Activated CD4-positive, alpha-beta T cell treated with anti-CD3 and anti-CD28 coated beads, Interleukin-10, Interleukin-2, amounts not matched to agents 100 ng/mL and 50 ng/mL, durations not matched to agents 16 hours and 8 hours (primary cell): ENCODE data around the gene TMEM161A.
A peak's percentile ranks its signal among the peaks of the same experiment; 100 is the strongest.
"Not testable (repeated sequence)": the region's sequence is repeated elsewhere in the genome, so short reads cannot be mapped to it uniquely, and the experiment has no call there.

Source experiments
- DNase-seq: peaks from one replicate; pipeline ENCODE4 v3.0.0-alpha.2; 2020

The TMEM161A gene

DNA sequence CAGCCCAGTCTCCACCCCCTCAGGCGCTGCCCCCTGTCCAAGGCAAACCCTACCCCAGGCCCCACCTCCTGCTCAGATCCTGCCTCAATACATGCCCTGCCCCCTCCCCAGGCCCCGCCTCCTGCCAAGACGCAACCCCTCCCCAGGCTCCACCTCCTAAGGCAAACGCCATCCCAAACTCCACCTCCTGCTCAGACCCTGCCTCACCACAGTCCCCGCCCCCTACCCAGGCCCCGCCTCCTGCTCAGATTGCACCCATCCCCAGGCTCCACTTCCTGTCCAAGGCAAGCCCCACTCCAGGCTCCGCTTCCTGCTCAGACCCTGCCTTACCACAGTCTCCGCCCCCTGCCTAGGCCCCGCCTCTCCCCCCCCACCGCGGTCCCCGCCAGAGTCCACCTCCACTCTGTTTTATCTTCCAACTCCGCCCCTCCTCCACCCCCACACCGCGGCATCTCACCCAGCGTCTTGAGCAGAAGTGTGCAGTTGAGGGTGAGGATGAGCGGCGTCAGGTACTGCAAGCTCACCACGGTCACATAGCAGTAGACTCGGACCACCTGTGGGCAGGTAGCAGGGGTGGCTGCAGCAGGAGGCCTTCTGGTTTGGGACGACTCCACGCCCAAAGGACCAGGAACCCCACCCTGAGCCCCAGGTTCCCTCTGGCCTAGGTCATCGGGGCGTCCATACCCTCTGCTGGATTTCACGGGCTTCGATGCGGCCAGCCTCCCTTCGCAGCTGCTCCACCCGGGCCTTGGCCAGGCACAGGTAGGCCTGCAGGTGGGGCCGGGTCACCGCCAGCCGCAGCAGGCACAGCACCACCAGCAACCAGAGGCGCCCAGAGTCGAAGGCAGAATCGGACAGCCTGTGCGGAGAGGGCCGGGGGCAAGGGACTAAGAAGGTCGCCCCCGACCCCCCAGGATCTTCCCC, 17.7 kb downstream of the TMEM161A start:
- peak; percentile 28 for DNase-seq

DNA sequence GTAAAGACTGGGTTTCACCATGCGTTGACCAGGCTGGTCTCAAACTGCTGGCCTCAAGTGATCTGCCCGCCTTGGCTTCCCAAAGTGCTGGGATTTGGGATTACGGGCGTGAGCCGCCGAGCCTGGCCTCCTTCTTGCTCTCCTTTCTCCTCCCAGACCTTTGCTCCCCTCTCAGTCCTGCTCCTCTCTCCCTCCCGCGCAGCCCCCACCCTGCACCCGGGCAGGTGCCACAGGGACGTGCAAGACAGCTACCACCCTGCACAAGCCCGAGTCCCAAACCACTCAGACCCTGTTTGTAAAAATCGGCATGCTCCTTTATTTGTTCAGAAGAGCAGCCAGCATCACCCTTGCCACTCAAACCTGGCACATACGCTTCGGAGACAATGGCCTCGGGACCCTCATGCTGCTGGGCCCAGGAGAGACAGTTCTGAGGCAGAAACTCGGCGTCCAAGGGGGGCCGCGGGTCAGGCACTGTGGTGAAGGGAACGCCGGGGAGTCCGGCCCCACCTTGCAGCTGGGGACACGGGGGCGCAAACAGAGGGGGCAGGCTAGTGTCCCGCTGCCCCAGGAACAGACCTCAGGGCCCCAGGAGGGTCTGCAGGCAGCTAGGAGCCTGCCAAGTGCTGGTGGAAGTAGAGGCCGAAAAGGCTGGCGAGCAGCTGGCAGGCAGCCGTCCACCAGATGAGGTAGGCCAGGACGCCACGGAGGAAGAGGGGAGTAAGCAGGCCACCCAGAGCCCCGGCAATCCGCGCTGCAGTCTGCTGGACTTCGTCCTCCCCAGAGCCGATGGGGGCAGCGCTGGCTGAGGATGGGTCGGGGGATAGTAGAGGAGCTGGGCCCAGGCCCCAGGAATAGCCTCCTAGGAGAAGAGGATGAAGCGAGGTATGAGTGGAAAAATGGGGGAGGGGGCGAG, 18.7 kb downstream of the TMEM161A start:
- DNase-seq: no peak

DNA sequence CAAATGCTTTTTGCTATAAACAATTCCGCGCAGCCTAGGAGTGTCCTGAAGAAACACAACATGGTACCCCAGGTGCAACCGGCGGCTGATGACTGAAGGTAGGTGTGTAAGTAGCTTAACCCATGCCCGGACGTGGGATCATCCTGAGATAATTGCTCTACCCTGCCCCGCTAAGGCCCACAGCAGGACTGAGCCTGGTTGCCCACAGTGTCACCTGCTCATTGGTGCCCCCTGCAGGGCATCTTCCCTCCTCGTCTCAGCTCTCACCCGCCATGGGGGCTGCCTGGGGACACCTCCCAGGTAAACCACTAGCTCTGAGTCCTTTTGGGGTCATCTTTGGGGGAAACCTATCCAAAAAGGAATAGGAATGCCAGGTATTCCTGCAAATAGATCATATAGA, 22.3 kb downstream of the TMEM161A start:
- DNase-seq: peak; percentile 52

DNA sequence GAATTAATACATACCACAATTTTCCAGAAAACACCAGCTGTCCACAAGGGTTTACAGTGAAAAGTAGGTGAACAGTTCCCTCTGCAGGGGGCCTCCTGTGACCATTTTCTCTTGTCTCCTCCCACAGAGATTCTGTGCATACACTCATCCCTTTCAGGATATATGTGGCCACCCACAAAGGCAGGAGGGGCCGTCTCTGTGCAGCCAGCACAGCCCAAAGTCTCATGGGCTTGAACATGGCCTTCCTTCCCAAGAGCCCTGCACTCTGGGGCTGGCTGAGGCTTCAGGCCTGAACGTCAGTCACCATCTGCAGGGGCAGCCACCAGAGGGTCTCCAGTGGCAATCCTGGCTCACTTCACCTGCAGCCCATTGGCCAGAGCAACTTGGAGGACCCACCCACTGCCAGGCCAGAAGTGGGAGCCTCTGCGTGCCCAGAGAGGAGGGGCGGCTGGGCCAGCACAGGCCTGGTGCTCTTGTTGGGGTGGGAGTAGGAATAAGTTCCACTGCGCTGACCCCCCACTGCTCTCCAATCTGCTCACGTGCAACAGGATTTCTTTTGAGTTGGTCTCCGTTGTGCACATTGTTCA, 25.1 kb downstream of the TMEM161A start:
- DNase-seq: no peak

DNA sequence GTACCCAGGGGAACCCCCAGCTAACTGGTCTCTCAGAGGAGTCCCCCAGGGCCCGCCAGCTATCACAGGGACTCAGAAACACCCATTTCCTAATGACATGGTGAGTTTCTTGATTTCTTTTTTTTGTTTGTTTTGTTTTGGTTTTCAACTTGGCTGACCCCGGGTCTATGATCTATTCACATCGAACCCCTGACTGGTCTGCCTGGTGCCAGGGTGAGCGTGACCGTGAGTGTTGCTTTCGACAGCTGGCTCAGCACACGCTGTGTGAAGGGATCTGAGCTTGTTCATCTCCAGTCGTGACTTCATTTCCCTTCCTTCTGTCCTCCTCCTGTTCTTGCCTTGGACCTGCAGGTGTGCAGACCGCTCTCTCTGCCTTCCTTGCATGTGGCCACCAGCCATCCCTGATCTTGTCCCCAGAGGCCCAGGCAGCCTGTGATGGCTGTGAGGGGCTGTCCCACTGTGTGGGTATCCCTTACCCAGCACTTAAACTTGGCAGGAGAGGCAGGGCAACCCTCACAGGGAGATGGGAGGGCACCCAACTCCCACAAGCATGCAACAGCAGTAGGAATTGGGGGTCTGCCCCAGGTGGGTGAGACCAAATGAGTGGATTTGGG, 26.2 kb downstream of the TMEM161A start:
- DNase-seq: no peak

DNA sequence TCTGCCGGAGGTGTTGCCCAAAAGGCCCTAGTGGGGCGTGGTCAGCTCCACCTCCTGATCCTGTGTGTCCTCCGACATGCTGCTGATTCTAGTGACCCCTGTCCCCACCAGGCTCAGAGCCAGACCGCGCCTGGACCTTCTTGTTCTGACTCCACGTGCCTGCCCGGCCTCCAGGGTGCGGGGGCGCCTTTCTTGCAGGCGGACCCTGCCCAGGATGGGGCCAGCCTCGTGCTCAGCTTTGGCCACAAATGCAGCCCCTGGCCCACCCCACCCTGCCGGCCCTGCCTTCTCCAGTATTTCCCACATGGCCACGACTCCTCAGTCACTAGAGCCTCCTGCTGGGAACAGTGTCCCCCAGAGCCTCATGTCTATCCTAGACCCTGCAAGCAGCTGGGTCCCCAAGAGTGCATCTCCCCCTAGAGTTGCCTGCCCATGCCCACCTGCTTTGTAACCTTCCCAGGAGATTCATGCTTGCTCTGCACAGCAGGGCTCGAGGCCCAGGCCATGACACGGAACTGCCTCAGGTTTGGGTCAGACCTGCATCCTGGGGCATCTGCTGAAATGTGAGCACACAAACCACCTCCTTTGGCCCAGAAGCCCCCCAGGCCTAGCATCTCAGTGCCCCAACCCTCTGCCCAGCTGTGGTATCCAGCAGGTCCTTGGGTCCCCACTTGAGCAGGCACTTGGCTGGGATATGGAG, 27.0 kb downstream of the TMEM161A start:
- no peak for DNase-seq

DNA sequence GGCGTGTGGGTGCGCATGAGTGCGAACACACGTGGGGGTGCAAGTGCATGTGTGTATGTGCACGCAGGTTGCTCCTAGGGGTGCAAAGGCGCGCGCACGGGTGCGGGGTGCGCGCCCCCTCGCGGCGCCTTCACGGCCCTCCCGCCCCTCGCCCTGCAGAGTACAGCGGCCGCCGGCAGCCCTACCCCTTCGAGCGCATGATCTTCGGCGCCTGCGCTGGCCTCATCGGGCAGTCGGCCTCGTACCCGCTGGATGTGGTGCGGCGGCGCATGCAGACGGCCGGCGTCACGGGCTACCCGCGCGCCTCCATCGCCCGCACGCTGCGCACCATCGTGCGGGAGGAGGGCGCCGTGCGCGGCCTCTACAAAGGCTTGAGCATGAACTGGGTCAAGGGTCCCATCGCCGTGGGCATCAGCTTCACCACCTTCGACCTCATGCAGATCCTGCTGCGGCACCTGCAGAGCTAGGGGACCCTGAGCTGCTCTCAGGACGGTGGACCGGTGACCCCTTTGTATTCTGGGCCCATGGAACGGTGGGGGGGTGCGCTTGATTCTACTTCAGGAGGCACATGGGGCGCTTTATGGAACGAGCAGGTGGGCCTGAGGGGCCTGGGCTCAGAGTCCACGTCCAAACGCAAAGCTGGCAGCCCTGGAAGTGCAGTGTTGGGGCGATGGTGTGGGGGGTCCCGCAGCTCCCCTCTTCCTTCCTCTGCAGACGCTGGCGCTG, 27.7 kb downstream of the TMEM161A start:
- peak; percentile 31 for DNase-seq

DNA sequence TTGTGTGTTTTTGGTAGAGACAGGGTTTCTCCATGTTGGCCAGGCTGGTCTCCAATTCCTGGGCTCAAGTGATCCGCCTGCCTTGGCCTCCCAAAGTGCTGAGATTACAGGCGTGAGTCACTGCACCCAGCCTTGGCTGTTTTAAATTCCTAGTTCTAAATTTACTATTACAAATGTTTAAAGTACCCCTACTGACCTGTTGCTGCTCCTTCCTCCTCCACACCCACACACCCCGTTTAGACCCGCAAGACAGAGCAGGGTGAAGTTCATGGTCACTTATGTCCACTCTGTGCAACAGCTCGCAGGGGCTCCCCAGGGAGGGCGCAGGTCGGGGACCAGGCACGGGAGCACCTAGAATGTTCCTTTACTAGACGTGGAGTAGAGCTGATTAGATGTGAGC, 28.7 kb downstream of the TMEM161A start:
- no peak for DNase-seq

DNA sequence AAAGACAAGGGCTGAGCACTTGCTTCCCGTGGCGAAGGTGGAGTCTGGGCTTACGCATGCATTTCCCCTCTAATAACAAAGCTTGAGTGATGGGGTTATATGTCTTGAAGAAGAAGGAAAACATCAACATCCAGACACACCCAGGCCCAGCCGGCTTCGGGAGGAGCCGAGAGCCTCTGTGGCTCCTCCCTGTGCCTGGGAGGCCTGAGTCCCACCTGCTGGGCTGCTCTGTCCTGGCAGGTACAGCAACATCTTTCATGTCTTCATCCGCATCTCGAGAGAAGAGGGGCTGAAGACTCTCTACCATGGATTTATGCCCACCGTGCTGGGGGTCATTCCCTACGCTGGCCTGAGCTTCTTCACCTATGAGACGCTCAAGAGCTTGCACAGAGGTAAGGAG, 30.6 kb downstream of the TMEM161A start:
- no peak for DNase-seq

DNA sequence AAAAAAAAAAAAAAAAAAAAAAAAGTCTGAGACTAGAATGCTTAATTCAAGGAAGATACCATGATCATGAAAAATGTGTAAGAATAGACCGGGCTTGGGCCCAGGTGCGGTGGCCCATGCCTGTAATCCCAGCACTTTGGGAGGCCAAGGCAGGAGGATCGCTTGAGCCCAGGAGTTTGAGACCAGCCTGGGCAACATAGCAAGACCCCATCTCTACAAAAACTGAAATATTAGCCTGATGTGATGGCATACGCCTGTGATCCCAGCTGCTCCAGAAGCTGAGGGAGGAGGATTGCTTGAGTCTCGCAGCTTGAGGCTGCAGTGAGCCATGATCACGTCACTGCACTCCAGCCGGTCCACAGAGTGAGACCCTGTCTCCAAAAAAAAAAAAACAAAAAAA, 31.3 kb downstream of the TMEM161A start:
- DNase-seq: not testable (repeated sequence)

DNA sequence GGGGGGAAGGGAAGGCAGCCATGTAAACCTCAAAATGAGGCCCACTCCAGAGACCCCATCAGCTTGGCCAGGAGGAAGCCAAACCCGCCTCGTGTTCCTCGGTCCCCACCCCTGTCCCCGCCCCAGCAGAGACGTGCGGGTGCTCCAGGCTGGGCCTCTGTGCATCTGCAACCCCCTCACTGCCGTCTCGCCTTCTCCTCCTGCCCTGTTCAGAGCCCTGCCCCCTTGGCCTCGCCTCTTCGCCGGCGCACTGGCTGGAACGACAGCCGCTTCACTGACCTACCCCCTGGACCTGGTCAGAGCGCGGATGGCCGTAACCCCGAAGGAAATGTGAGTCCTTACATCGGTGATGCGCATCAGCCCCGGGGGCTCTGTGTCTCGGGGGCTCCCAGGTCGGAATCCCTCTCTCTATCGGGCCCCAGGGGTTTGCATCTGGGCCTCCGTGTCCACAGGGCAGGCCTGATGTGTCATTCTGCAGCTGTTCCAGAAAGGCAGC, 32.2 kb downstream of the TMEM161A start:
- no peak for DNase-seq

DNA sequence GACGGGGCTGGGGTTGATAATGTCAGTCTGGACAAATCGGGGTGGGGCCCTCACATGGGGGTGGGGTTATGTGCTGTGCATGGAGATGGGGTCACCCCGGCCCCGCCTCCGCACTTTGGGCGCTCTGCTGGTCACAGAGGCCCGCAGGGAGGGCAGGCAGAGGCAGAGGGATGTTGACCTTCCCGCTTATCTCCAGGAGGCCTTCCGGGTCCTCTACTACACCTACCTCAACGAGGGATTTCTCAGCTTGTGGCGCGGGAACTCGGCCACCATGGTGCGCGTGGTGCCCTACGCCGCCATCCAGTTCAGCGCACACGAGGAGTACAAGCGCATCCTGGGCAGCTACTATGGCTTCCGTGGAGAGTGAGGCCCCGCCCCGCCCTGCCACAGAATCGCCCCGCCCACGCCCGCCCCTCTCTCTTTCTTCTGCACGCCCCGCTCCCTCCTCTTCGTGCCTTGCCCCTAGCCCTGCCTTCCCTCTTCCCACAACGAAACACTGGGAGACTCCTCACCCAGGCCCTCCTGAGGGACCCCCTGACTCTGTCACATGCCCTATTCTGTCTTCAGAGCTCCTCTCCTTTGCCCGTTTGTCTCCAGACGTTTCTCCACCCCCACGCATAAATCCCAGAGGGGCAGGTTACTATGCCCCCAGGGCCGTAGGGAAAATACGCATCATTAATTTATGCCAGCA, 32.8 kb downstream of the TMEM161A start:
- no peak for DNase-seq

DNA sequence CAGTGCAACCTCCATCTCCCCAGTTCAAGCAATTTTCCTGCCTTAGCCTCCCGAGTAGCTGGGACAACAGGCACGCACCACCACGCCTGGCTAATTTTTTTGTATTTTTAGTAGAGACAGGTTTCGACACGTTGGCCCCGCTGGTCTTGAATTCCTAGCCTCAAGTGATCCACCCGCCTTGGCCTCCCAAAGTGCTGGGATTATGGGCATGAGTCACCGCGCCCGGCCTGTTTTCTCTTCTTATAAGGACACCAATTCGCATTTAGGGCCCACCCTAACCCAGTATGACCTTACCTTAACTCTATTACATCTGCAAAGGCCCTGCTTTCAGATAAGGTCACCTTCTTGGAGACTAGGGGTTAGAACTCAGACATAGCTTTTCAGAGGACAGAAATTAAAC, 35.1 kb downstream of the TMEM161A start:
- no peak for DNase-seq

DNA sequence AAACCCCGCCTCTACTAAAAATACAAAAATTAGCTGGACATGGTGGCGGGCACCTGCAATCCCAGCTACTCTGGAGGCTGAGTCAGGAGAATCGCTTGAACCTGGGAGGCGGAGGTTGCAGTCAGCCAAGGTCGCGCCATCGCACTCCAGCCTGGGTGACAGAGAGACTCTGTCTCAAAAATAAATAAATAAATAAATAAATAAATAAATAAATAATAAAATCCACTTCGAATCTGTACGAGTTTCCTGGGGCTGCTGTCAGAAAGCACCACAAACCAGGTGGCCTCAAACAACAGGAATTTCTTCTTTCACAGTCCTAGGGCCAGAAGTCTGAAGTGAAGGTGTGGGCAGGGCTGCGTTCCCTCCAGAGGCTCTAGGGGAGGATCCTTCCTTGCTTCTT, 35.7 kb downstream of the TMEM161A start:
- not testable (repeated sequence) for DNase-seq

DNA sequence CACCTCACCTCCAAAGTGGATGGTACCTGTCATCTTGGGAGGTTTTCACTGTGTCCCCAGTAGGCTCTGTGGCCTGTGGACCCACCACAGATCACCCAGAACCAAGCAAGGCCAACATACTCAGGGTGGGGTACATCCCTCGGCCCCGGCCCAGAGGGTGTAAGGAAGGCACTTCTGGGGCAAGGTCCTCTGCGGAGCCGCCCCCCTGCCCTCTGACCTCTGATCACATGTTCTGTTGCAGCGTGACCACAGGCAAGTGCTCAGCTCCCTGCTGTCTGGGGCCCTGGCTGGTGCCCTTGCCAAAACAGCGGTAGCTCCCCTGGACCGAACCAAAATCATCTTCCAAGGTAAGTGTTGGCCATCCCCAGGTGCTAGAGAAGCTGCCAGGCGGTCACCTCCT, 36.7 kb downstream of the TMEM161A start:
- no peak for DNase-seq

DNA sequence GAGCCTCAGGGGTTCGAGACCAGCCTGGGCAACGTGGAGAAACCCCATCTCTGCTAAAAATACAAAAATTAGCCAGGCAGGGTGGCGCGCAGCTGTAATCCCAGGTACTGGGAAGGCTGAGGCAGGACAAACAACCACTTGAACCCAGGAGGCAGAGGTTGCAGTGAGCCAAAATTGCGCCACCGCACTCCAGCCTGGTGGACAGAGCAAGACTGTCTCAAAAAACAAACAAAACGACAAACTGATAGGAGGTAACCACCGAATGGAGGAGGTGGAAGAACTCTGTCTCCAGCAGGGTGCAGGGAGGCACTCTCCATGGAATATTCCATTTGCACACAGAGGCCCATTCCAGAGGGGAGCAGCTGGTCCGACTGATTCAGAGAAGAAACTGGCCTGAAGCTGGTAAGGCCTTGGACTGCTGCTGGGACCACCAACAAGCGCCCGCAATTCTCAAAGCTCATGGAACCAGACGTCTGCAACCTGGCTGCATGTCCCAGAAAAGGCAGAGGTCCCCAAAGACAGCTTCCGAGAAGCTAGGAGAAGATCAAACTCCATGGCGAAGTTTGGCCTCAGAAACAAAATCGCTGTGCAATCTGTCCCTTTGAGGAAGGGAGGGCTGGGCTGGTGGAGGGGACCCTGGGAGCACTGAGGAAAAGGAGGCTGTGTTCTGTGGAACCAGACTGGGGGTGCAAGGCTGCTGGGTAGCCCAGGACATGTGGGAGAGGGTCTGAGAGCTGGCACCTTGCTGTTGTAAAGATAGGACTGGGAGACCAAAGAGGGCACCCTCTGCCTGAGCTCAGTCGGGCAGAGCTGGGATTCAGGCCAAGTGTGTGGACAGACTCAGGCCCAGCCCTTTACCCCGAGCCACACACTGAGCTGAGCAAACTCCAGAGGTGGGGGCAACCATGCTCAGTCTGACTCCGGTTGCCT, 39.3 kb downstream of the TMEM161A start:
- DNase-seq: no peak

DNA sequence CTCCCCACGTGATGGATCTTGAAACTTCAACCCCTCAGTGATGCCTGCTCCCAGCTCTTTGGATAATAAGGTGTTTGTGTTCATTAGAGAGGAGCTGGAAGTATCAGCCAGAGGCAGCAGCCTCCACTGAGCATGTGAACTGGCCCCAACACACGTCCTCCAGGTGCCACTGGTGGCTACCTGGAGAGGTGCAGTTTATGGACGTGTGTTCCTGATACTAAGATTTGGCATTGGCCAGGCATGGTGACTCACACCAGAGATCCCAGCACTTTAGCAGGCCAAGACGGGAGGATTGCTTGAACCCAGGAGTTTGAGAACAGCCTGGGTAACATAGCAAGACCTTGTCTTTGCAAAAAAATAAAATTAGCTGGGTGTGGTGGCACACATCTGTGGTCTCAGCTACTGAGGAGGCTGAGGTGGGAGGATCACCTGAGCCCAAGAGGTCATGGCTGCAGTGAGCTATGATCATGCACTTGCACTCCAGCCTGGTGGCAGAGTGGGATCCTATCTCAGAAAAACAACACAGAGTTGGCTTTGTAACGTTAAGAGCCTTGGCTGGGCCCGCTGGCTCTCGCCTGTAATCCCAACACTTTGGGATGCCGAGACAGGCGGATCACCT, 40.1 kb downstream of the TMEM161A start:
- no peak for DNase-seq

DNA sequence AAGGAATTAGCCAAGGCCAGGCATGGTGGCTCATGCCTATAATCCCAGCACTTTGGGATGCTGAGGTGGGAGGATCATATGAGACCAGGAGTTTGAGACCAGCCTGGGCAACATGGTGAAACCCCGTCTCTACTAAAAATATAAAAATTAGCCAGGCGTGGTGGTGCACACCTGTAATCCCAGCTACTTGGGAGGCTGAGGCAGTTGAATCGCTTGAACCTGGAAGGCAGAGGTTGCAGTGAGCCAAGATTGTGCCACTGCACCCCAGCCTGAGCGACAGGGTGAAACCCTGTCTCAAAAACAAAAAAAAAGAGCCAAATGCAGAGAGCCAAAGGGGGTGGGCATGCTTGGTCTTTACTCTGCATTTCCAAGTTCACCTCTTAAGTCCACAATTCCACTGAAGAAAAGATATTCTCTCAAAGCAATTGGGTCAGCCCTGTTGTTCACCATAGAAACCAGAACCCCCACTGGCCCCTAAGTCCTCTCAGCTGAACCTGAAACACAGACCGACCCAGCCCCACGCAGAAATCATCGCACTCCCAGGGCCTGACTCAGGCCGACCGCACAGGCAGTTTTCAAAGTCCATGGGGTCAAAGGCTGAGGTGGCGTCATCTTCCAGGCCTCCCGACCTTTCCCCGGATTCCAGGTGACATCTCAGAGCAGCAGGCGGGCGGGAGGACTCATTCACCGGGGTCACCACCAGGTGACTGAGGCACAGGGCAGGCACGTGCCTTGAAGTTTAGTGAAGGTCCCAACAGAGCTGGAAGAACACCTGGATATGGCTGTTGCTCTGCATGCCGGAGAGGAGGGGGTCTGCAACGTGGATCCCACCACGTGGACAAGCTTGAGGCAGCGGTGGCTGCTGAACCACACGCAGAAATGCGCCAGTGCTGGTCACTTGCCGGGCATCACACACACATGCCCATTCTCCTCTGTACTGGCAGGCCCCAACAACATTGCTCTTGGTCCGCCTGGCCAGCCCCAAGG, 41.3 kb downstream of the TMEM161A start:
- DNase-seq: no peak
